WI38 (cell line): ENCODE data around the gene BHLHE40.

Experiments used
- H3K4me3 ChIP-seq: 2 replicates; pipeline ENCODE4 v1.5.1; 2011; ENCODE audit warnings: low read depth, mild to moderate bottlenecking, control low read depth, low read length
- TF ChIP-seq, protein P1 (sequence below): IDR thresholded peaks from 2 replicates; pipeline ENCODE4 v1.5.1; 2012; ENCODE audit warnings: low read depth, mild to moderate bottlenecking, control low read depth, low read length

BHLHE40 gene

GRCh38 chr3:4950351-4950784, 28.9 kb upstream of the BHLHE40 start:
- TF ChIP-seq, protein P1, sequence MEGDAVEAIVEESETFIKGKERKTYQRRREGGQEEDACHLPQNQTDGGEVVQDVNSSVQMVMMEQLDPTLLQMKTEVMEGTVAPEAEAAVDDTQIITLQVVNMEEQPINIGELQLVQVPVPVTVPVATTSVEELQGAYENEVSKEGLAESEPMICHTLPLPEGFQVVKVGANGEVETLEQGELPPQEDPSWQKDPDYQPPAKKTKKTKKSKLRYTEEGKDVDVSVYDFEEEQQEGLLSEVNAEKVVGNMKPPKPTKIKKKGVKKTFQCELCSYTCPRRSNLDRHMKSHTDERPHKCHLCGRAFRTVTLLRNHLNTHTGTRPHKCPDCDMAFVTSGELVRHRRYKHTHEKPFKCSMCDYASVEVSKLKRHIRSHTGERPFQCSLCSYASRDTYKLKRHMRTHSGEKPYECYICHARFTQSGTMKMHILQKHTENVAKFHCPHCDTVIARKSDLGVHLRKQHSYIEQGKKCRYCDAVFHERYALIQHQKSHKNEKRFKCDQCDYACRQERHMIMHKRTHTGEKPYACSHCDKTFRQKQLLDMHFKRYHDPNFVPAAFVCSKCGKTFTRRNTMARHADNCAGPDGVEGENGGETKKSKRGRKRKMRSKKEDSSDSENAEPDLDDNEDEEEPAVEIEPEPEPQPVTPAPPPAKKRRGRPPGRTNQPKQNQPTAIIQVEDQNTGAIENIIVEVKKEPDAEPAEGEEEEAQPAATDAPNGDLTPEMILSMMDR, result no peak
- H3K4me3 ChIP-seq, result no peak overlapping the region

DNA sequence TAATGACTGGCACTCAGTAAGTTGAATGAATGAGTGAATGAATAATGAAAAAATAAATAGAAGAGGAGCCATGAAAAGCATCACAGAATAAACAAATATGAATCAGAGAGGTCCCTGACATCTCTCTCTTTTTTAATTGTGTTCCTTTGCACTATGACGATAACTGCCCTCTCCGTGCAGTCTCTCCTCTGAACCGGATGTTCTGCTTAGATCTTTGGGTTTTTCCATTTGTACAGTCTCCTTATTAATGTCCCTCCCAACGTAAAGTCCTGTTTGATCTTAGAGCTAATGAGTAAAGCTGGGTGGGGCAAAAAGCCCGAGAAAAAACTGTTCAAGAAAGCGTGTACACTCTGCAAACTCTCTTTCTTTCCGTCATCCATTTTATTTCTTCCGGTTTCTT, 28.3 kb upstream of the BHLHE40 start:
- TF ChIP-seq, protein P1, result no peak

GRCh38 chr3:4953119-4953518, 26.1 kb upstream of the BHLHE40 start:
- TF ChIP-seq, protein P1, result no peak
- no peak overlapping the region for H3K4me3 ChIP-seq

More for the DNA sequence above, 28.3 kb upstream of the BHLHE40 start:
- H3K4me3 ChIP-seq, result no peak overlapping the region

- TF ChIP-seq, protein P1, result no peak
- H3K4me3 ChIP-seq, result no peak overlapping the region
These were observed 24.8 kb upstream of the BHLHE40 start for GRCh38 chr3:4954256-4955000.

DNA sequence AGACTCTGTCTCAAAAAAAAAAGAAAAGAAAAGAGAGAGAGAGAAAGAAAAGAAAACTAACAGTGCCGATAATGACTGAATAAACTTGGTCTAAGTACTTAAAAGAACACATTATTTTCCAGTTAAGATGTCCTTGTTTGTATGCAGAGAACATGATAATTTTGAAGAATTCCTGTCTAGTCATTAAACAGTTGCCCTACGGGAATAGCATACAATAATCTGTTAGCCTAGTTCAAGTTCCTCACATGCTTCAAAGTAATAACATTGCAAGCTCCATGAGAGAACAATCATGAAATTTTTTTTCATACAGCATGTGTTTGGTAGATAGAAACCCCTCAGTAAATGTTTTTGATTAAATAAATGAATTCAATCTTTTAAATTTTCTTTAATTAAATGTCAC, 23.1 kb upstream of the BHLHE40 start:
- TF ChIP-seq, protein P1, result no peak
- no peak overlapping the region for H3K4me3 ChIP-seq

GRCh38 chr3:4956738-4957137, 22.5 kb upstream of the BHLHE40 start:
- TF ChIP-seq, protein P1, result no peak

DNA sequence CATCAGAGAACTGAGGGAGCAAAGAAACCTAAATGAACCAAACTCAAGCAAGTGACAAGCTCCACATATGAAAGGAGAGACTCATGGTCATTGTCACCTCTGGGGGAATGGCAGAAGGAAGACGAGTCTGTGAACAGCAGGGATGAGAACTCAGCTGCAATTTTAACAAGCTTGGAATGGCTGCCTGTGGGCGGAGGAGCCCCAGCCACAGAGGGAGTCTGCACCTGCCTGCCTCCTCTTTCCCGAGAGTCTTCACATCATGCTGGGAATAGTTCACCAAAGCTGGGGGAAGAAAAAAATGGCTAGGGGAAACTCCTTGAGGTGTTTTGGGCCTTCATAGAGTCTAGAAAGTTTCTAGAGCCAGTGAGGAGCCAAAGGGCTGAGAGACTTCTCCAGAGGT, 21.3 kb upstream of the BHLHE40 start:
- H3K4me3 ChIP-seq, result no peak overlapping the region
- TF ChIP-seq, protein P1, result no peak

More at GRCh38 chr3:4956738-4957137, 22.5 kb upstream of the BHLHE40 start:
- H3K4me3 ChIP-seq, result no peak overlapping the region
